ENCODE results near the gene KCTD3. TPM values are rescaled to one million over a fixed set of nuclear protein-coding genes. Genes with fewer than 3 reads are reported as not detected.

Gene KCTD3
- total RNA-seq, 1 experiment from 2014 or later: 39.3 TPM

- H3K79me2 ChIP-seq (ENCODE audit: insufficient read depth, low read length): no peaks in the 10 kb centered on the region
- H3K36me3 Mint-ChIP-seq (ENCODE audit: insufficient read depth in 1 of 3, low read depth in 3 of 3): peaks cover 12 to 25% (median 23%) of the 10 kb centered on the region in 3 experiments; a peak in 6 of 7 replicates
- no peaks in the 10 kb centered on the region for H3K79me1 ChIP-seq (ENCODE audit: insufficient read depth, low read depth, low read length, poor library complexity, severe bottlenecking)
- no peak overlapping the region for H3K4me3 Mint-ChIP-seq
- no peak overlapping the region for H4K8ac ChIP-seq (replicated peaks; ENCODE audit: insufficient read length, low read depth, low read length)
- H3K27me3 Mint-ChIP-seq (ENCODE audit: low read depth): no peaks in the 10 kb centered on the region
- no peaks in the 10 kb centered on the region for H4K20me1 ChIP-seq (ENCODE audit: control insufficient read depth, insufficient read depth, insufficient read length)
- TF ChIP-seq CTCF (conservative IDR thresholded peaks at IDR 0.05): no peak
- no peak overlapping the region for H3K9ac ChIP-seq (ENCODE audit: extremely low read depth, insufficient read length, low read length)
- H3K9me3 Mint-ChIP-seq: no peaks in the 10 kb centered on the region
- peaks cover 25 to 26% of the 10 kb centered on the region in 2 experiments for H3K4me1 Mint-ChIP-seq
- no peak overlapping the region for H2BK120ac ChIP-seq (ENCODE audit: low read depth, low read length, poor library complexity, severe bottlenecking)
- H2AK5ac ChIP-seq (ENCODE audit: insufficient read length, low read length): no peak overlapping the region
- H3K27me3 ChIP-seq (ENCODE audit: insufficient read depth, low read length): no peaks in the 10 kb centered on the region
- H3K23ac ChIP-seq (ENCODE audit: insufficient read length, low read depth, low read length): no peak overlapping the region
- peak overlapping the region in 1 of 3 experiments; percentile 74; a peak in 1 of 7 replicates for H3K27ac Mint-ChIP-seq
- H3K4me2 ChIP-seq (ENCODE audit: insufficient read depth, insufficient read length, low read length): no peak overlapping the region
- H3T11ph ChIP-seq (ENCODE audit: low read length): no peak overlapping the region
- no peaks in the 10 kb centered on the region for H3K23me2 ChIP-seq (ENCODE audit: insufficient read length, low read depth, low read length, poor library complexity, severe bottlenecking)
- no peak overlapping the region for H4K5ac ChIP-seq (ENCODE audit: insufficient read length, low read depth, low read length)
- H2BK20ac ChIP-seq (ENCODE audit: low read depth, low read length, poor library complexity, severe bottlenecking): no peak overlapping the region
- H3K27ac ChIP-seq (ENCODE audit: insufficient read length, low read depth, low read length): no peak overlapping the region
- no peak for DNase-seq
- no peak overlapping the region for H2BK5ac ChIP-seq (ENCODE audit: insufficient read length, low read length)
- no peaks in the 10 kb centered on the region for H3K9me3 ChIP-seq (ENCODE audit: control insufficient read depth, low read depth, low read length)
- no peaks in the 10 kb centered on the region; the same call in 1 of the 2 replicates for H3K4me1 ChIP-seq (ENCODE audit: insufficient read depth, low read length)
- H2BK15ac ChIP-seq (ENCODE audit: low read depth, low read length): no peak overlapping the region
- no peak overlapping the region for H2AFZ ChIP-seq (ENCODE audit: low read length)
- no peak overlapping the region for H3K4ac ChIP-seq (ENCODE audit: low read depth, low read length)
- no peak overlapping the region for H2BK12ac ChIP-seq (ENCODE audit: insufficient read length, low read depth, low read length)
- H3K18ac ChIP-seq (ENCODE audit: insufficient read length, low read depth, low read length): no peak overlapping the region
- H4K91ac ChIP-seq (ENCODE audit: insufficient read length, low read depth, low read length): no peak overlapping the region
- no peak overlapping the region for H3K14ac ChIP-seq (ENCODE audit: insufficient read depth, low read length)
- H3K56ac ChIP-seq (ENCODE audit: insufficient read length, low read depth, low read length): no peak overlapping the region
Observed at GRCh38 chr1:215597961-215598360, 30.9 kb downstream of the KCTD3 start.

Measured in H9 (cell line).